ENCODE data around the gene RELN.

DNA sequence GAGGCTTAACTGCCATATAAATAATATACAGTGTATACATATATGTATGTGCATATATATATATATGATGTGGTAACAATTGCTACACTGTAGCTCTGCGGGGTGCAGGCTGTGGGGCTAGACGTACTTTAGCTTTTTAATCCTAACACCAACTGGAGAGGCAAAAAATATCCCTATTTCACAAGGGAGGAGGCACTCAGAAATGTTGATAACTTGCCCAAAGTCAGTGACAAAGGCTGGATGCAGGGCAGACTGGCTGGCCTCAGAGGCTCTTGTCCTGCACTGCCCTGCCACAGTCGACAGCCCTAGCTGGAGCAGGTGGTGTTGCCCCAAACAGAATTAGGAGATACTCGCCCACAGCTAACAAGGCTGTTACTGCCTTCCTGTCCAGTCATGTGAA is 1.5 kb upstream of the RELN start:
- TF ChIP-seq, protein P1, sequence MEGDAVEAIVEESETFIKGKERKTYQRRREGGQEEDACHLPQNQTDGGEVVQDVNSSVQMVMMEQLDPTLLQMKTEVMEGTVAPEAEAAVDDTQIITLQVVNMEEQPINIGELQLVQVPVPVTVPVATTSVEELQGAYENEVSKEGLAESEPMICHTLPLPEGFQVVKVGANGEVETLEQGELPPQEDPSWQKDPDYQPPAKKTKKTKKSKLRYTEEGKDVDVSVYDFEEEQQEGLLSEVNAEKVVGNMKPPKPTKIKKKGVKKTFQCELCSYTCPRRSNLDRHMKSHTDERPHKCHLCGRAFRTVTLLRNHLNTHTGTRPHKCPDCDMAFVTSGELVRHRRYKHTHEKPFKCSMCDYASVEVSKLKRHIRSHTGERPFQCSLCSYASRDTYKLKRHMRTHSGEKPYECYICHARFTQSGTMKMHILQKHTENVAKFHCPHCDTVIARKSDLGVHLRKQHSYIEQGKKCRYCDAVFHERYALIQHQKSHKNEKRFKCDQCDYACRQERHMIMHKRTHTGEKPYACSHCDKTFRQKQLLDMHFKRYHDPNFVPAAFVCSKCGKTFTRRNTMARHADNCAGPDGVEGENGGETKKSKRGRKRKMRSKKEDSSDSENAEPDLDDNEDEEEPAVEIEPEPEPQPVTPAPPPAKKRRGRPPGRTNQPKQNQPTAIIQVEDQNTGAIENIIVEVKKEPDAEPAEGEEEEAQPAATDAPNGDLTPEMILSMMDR (IDR thresholded peaks at IDR 0.05) = no peak
- no peak for TF ChIP-seq ZFX (IDR thresholded peaks at IDR 0.05; ENCODE audit: borderline replicate concordance)

Measured in 22Rv1 (cell line).